ENCODE results near the gene TTC22. TPM values are rescaled to one million over a fixed set of nuclear protein-coding genes. Genes with fewer than 3 reads are reported as not detected.

The TTC22 gene
- total RNA-seq, 1 experiment from 2014 or later = 0.10 TPM

GRCh38 chr1:54810153-54810942 lies 9.2 kb upstream of the TTC22 start:
- intact Hi-C loops (cut with micrococcal nuclease; ENCODE audit: unreplicated experiment) (loop anchor here (1.0 to 5.0 kb wide), 2 partner anchors 138 to 313 kb away; no protein-coding TSS in a partner anchor), in situ Hi-C loops (cut with HindIII; ENCODE audit: low pct_unique_long_range_greater_than_20kb, low sequenced_read_pairs) (no loop called here)
- CTCF ChIA-PET = interaction anchor here (0.9 kb wide), 1 partner anchor 311 kb away, joined by 4 read pairs; no protein-coding TSS in a partner anchor
- Histone ChIP-seq H3K9me3 (ENCODE audit: control insufficient read depth, insufficient read depth, low read depth, low read length) (no peaks in the 10 kb centered on the region), H3K4me3 (ENCODE audit: low read depth in 2 of 2, low read length in 2 of 2) (no peak overlapping the region), H3K27me3 (ENCODE audit: control insufficient read depth, insufficient read depth, low read length) (no peaks in the 10 kb centered on the region; the same call in 1 of the 2 replicates), H3K4me1 (ENCODE audit: control insufficient read depth, insufficient read depth, low read length) (no peaks in the 10 kb centered on the region), H3K36me3 (ENCODE audit: control insufficient read depth, insufficient read depth, low read length) (no peaks in the 10 kb centered on the region), H3K27ac (ENCODE audit: low read length) (no peak overlapping the region)
- TF ChIP-seq CTCF (IDR thresholded peaks at IDR 0.05) (peak; percentile 91), SIN3A (IDR thresholded peaks at IDR 0.05; ENCODE audit: borderline replicate concordance, insufficient read depth, low read depth, low read length) (no peak)
- DNase-seq (ENCODE audit: low read depth, low spot score) = peak; percentile 67
- ATAC-seq = peak; percentile 95
- POLR2A ChIA-PET = no interaction called here
- no TSS peak for BruUV-seq (replicated peaks)

- TF ChIP-seq SIN3A (IDR thresholded peaks at IDR 0.05; ENCODE audit: borderline replicate concordance, insufficient read depth, low read depth, low read length) (no peak), POLR2AphosphoS5 (IDR thresholded peaks at IDR 0.05; ENCODE audit: low read depth, low read length) (no peak), TCF7L2 (IDR thresholded peaks at IDR 0.05; ENCODE audit: low read depth, low read length) (no peak), CTCF (IDR thresholded peaks at IDR 0.05) (no peak)
- TF ChIP-seq, protein P1, sequence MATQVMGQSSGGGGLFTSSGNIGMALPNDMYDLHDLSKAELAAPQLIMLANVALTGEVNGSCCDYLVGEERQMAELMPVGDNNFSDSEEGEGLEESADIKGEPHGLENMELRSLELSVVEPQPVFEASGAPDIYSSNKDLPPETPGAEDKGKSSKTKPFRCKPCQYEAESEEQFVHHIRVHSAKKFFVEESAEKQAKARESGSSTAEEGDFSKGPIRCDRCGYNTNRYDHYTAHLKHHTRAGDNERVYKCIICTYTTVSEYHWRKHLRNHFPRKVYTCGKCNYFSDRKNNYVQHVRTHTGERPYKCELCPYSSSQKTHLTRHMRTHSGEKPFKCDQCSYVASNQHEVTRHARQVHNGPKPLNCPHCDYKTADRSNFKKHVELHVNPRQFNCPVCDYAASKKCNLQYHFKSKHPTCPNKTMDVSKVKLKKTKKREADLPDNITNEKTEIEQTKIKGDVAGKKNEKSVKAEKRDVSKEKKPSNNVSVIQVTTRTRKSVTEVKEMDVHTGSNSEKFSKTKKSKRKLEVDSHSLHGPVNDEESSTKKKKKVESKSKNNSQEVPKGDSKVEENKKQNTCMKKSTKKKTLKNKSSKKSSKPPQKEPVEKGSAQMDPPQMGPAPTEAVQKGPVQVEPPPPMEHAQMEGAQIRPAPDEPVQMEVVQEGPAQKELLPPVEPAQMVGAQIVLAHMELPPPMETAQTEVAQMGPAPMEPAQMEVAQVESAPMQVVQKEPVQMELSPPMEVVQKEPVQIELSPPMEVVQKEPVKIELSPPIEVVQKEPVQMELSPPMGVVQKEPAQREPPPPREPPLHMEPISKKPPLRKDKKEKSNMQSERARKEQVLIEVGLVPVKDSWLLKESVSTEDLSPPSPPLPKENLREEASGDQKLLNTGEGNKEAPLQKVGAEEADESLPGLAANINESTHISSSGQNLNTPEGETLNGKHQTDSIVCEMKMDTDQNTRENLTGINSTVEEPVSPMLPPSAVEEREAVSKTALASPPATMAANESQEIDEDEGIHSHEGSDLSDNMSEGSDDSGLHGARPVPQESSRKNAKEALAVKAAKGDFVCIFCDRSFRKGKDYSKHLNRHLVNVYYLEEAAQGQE (IDR thresholded peaks at IDR 0.05; ENCODE audit: insufficient read depth in 1 of 2, low read depth in 2 of 2, low read length in 1 of 2) = no peak
- CTCF ChIA-PET = interaction anchor here (0.7 to 0.9 kb wide), 2 partner anchors 87 to 310 kb away, joined by 3 to 4 read pairs; no protein-coding TSS in a partner anchor
- in situ Hi-C loops (cut with HindIII; ENCODE audit: low pct_unique_long_range_greater_than_20kb, low sequenced_read_pairs) = no loop called here
Measured at GRCh38 chr1:54809496-54810074, 8.5 kb upstream of the TTC22 start.

More at GRCh38 chr1:54809496-54810074, 8.5 kb upstream of the TTC22 start:
- intact Hi-C loops (cut with micrococcal nuclease; ENCODE audit: unreplicated experiment) = loop anchor here (1.0 to 5.0 kb wide), 2 partner anchors 137 to 312 kb away; no protein-coding TSS in a partner anchor
- Histone ChIP-seq H3K4me3 (ENCODE audit: low read depth in 2 of 2, low read length in 2 of 2) (no peak overlapping the region), H3K9me3 (ENCODE audit: control insufficient read depth, insufficient read depth, low read depth, low read length) (no peaks in the 10 kb centered on the region), H3K27me3 (ENCODE audit: control insufficient read depth, insufficient read depth, low read length) (no peaks in the 10 kb centered on the region), H3K27ac (ENCODE audit: low read length) (no peak overlapping the region), H3K4me1 (ENCODE audit: control insufficient read depth, insufficient read depth, low read length) (no peaks in the 10 kb centered on the region), H3K36me3 (ENCODE audit: control insufficient read depth, insufficient read depth, low read length) (no peaks in the 10 kb centered on the region)
- DNase-seq (ENCODE audit: low read depth, low spot score) (no peak), ATAC-seq (no peak)
- POLR2A ChIA-PET = no interaction called here
- BruUV-seq (replicated peaks) = no TSS peak

Measured in Panc1 (cell line).